IMR-90 (cell line): ENCODE measurements around the gene CDH13.

Experiments used
- CEBPB ChIP-seq: IDR thresholded peaks from 2 replicates; pipeline ENCODE4 v1.6.1; 2012; ENCODE audit warnings: low read depth, low read length, improper control_type of control experiment
- CTCF ChIP-seq: conservative IDR thresholded peaks from 2 replicates; pipeline ENCODE4 v1.5.1; 2012; ENCODE audit warnings: mild to moderate bottlenecking, low read depth, low read length, improper control_type of control experiment
- ELK1 ChIP-seq: fragments of 150-350 bp; IDR thresholded peaks from 2 replicates; pipeline ENCODE4 v1.6.1; 2016; ENCODE audit warnings: low read depth, mild to moderate bottlenecking, low read length, moderate library complexity, borderline replicate concordance
- MAFK ChIP-seq: IDR thresholded peaks from 2 replicates; pipeline ENCODE4 v1.6.1; 2012; ENCODE audit warnings: low read depth, low read length, improper control_type of control experiment
- MXI1 ChIP-seq: IDR thresholded peaks from 2 replicates; pipeline ENCODE4 v1.6.1; 2012; ENCODE audit warnings: low read depth, mild to moderate bottlenecking, low read length, moderate library complexity, borderline replicate concordance
- NFE2L2 ChIP-seq: fragments of 150-350 bp; IDR thresholded peaks from 2 replicates; pipeline ENCODE4 v1.6.1; 2016; ENCODE audit warnings: low read depth, mild to moderate bottlenecking, low read length
- POLR2A ChIP-seq: IDR thresholded peaks from 2 replicates; pipeline ENCODE4 v1.6.1; 2012; ENCODE audit warnings: mild to moderate bottlenecking, low read depth, low read length
- RAD21 ChIP-seq: IDR thresholded peaks from 2 replicates; pipeline ENCODE4 v1.6.1; 2012; ENCODE audit warnings: low read length, improper control_type of control experiment
- RCOR1 ChIP-seq: IDR thresholded peaks from 2 replicates; pipeline ENCODE4 v1.6.1; 2012; ENCODE audit warnings: mild to moderate bottlenecking, low read length, improper control_type of control experiment; ENCODE audit not compliant: insufficient replicate concordance
- RFX5 ChIP-seq: IDR thresholded peaks from 2 replicates; pipeline ENCODE4 v1.8.0; 2012; ENCODE audit warnings: low read depth, mild to moderate bottlenecking, low read length, moderate library complexity
- SMC3 ChIP-seq: fragments of 150-350 bp; IDR thresholded peaks from 2 replicates; pipeline ENCODE4 v1.6.1; 2016; ENCODE audit warnings: low read depth, mild to moderate bottlenecking, antibody characterized with exemption, low read length, moderate library complexity
- USF2 ChIP-seq: fragments of 150-350 bp; IDR thresholded peaks from 2 replicates; pipeline ENCODE4 v1.6.1; 2017; ENCODE audit warnings: mild to moderate bottlenecking, antibody characterized with exemption, low read length, low read depth

- TF ChIP-seq SMC3 (no peak), CTCF (no peak), RAD21 (no peak), RFX5 (no peak), USF2 (no peak), RCOR1 (no peak), MXI1 (0 out of 2 replicates have a peak, but pooled peaks have one; percentile 13), POLR2A (no peak), ELK1 (no peak), MAFK (no peak; the same call in 1 of the 2 replicates), CEBPB (no peak), NFE2L2 (no peak)
These were observed 709.8 kb downstream of the CDH13 start for GRCh38 chr16:83336603-83337002.
